Fibroblast of lung (primary cell): Measurements from ENCODE around the gene TRPM3. TPM values are rescaled to one million over a fixed set of nuclear protein-coding genes. Genes with fewer than 3 reads are reported as not detected.

Source experiments
- DNase-seq, 2 donors: peaks; one replicate each; pipeline versions ENCODE4 v3.0.0 to v3.0.0-alpha.2; 2010; ENCODE audit warnings: low read depth in 2 of 2
- H2AFZ ChIP-seq: 2 replicates; pipeline ENCODE4 v1.5.1; 2012; ENCODE audit warnings: low read length, control low read depth, inconsistent platforms
- H3K27ac ChIP-seq: 2 replicates; pipeline ENCODE4 v1.5.1; 2011; ENCODE audit warnings: low read length, control low read depth; ENCODE audit not compliant: insufficient read depth
- H3K27me3 ChIP-seq: 2 replicates; pipeline ENCODE4 v1.5.1; 2011; ENCODE audit warnings: mild to moderate bottlenecking, low read length; ENCODE audit not compliant: control insufficient read depth, insufficient read depth
- H3K36me3 ChIP-seq: 2 replicates; pipeline ENCODE4 v1.5.1; 2011; ENCODE audit warnings: low read length; ENCODE audit not compliant: control insufficient read depth, insufficient read depth
- H3K4me1 ChIP-seq: 2 replicates; pipeline ENCODE4 v1.5.1; 2011; ENCODE audit warnings: low read length; ENCODE audit not compliant: control insufficient read depth, insufficient read depth; ENCODE audit errors: extremely low read depth
- H3K4me2 ChIP-seq: 2 replicates; pipeline ENCODE4 v1.5.1; 2011; ENCODE audit warnings: low read length, control low read depth; ENCODE audit not compliant: insufficient read depth; ENCODE audit errors: extremely low read depth
- H3K4me3 ChIP-seq, 4 experiments: fragments of 200-600 bp in 1 of 4; sonication (generic) in 1 of 4; replicated peaks in 1 of 4; 2 replicates each; pipeline ENCODE4 v1.5.1; 2011 to 2016; ENCODE audit warnings: low read length in 4 of 4, low read depth in 3 of 4, mild to moderate bottlenecking in 3 of 4, control low read depth in 2 of 4, inconsistent platforms in 1 of 4, mixed read lengths in 1 of 4; ENCODE audit not compliant: insufficient read depth in 1 of 4; ENCODE audit errors: control extremely low read depth in 1 of 4
- H3K79me2 ChIP-seq: 2 replicates; pipeline ENCODE4 v1.5.1; 2012; ENCODE audit warnings: mild to moderate bottlenecking, low read length, inconsistent platforms; ENCODE audit not compliant: control insufficient read depth, insufficient read depth
- H3K9ac ChIP-seq: 2 replicates; pipeline ENCODE4 v1.5.1; 2011; ENCODE audit warnings: mild to moderate bottlenecking, low read length, control low read depth; ENCODE audit not compliant: insufficient read depth
- H3K9me3 ChIP-seq: 2 replicates; pipeline ENCODE4 v1.5.1; 2012; ENCODE audit warnings: low read depth, low read length; ENCODE audit not compliant: control insufficient read depth, insufficient read depth
- H4K20me1 ChIP-seq: 2 replicates; pipeline ENCODE4 v1.5.1; 2011; ENCODE audit warnings: low read length; ENCODE audit not compliant: control insufficient read depth, insufficient read depth; ENCODE audit errors: extremely low read depth
- EZH2 ChIP-seq: IDR thresholded peaks from 2 replicates; pipeline ENCODE4 v1.5.1; 2012; ENCODE audit warnings: low read length, control low read depth, mild to moderate bottlenecking; ENCODE audit errors: missing control alignments
- polyA plus RNA-seq, 2 donors: library from polyadenylated mRNA; depleted of rRNA in 1 of 2; stranded (reverse) in 1 of 2; unstranded in 1 of 2; fragments of >200 nt; gene quantifications; 2 replicates each; pipeline ENCODE4 v1.2.1, GENCODE V29; 2011 to 2012; ENCODE audit warnings: missing spikeins in 1 of 2
- total RNA-seq: library from RNA; depleted of rRNA; stranded (reverse); fragments of >200 nt; gene quantifications from 2 replicates; pipeline ENCODE4 v1.2.1, GENCODE V29; 2014
- TF ChIP-seq, protein P1 (sequence below), 2 donors: IDR thresholded peaks in 1 of 2; conservative IDR thresholded peaks in 1 of 2; 1 replicate in 1 of 2; 2 replicates in 1 of 2; pipeline ENCODE4 v1.5.1; 2011 to 2012; ENCODE audit warnings: low read length in 2 of 2, control low read depth in 1 of 2, inconsistent platforms in 1 of 2, low read depth in 1 of 2, mild to moderate bottlenecking in 1 of 2

Gene TRPM3
- total and polyA plus RNA-seq, 2 donors (not counting 1 experiment from before 2014, with no cell fraction given): 0.05 to 0.50 TPM

DNA sequence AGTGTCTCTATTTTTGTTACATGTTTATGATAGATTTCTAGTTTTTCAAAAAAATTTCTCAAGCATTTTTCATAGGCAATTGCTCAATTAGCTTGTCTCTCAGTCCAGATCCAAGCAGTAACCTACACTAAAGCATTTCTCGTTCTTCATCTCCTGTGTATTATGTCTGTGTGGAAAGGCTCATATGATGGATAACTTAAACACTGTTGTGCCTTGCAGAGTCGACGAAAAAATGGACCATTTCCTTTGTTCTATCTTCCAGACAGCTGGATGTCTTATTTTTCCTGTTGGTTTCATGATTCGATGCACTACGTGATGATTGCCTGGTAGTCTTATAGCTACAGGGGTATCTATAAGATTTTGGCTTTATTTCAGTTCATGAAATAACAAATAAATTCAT, 347.8 kb downstream of the TRPM3 start:
- TF ChIP-seq EZH2: no peak
- TF ChIP-seq, protein P1, sequence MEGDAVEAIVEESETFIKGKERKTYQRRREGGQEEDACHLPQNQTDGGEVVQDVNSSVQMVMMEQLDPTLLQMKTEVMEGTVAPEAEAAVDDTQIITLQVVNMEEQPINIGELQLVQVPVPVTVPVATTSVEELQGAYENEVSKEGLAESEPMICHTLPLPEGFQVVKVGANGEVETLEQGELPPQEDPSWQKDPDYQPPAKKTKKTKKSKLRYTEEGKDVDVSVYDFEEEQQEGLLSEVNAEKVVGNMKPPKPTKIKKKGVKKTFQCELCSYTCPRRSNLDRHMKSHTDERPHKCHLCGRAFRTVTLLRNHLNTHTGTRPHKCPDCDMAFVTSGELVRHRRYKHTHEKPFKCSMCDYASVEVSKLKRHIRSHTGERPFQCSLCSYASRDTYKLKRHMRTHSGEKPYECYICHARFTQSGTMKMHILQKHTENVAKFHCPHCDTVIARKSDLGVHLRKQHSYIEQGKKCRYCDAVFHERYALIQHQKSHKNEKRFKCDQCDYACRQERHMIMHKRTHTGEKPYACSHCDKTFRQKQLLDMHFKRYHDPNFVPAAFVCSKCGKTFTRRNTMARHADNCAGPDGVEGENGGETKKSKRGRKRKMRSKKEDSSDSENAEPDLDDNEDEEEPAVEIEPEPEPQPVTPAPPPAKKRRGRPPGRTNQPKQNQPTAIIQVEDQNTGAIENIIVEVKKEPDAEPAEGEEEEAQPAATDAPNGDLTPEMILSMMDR (conservative IDR thresholded peaks at IDR 0.05 in 1 of 2, IDR thresholded peaks at IDR 0.05 in 1 of 2; ENCODE audit: low read depth in 1 of 2, low read length in 2 of 2): no peak
- H3K9me3 ChIP-seq: no peaks in the 10 kb centered on the region
- no peaks in the 10 kb centered on the region for H3K36me3 ChIP-seq
- no peaks in the 10 kb centered on the region for H3K79me2 ChIP-seq
- H3K27ac ChIP-seq: no peak overlapping the region
- no peak overlapping the region for H3K4me2 ChIP-seq
- H3K9ac ChIP-seq: no peak overlapping the region
- no peak overlapping the region for H3K4me3 ChIP-seq
- no peaks in the 10 kb centered on the region for H3K4me1 ChIP-seq
- H2AFZ ChIP-seq: no peak overlapping the region
- H3K27me3 ChIP-seq: no peaks in the 10 kb centered on the region
- no peak for DNase-seq
- H4K20me1 ChIP-seq: no peaks in the 10 kb centered on the region

DNA sequence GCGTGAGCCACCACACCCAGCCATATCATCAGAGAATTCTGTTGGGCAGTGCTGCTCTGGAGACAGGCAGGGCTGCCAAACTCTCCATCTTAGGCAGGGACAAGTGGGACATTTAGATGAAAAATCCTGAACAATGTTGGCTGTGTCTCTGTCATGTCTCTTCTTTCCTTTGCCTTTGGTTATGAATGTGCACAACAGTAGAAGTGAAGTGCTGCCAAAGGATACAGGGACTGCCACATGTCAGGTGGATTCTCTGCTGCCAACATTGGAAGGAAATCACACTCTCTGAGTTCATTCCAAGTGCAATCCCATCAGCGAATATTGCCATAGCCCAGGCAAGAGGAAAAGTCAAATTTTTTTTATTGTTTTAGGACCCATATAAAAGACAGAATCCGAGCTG, 348.8 kb downstream of the TRPM3 start:
- no peaks in the 10 kb centered on the region for H3K79me2 ChIP-seq
- TF ChIP-seq, protein P1 (conservative IDR thresholded peaks at IDR 0.05 in 1 of 2, IDR thresholded peaks at IDR 0.05 in 1 of 2; ENCODE audit: low read depth in 1 of 2, low read length in 2 of 2): no peak
- TF ChIP-seq EZH2: no peak
- H3K27me3 ChIP-seq: no peaks in the 10 kb centered on the region
- H2AFZ ChIP-seq: no peak overlapping the region
- H3K36me3 ChIP-seq: no peaks in the 10 kb centered on the region
- no peaks in the 10 kb centered on the region for H3K4me1 ChIP-seq
- H3K4me2 ChIP-seq: no peak overlapping the region
- no peak overlapping the region for H3K27ac ChIP-seq
- H4K20me1 ChIP-seq: no peaks in the 10 kb centered on the region
- no peaks in the 10 kb centered on the region for H3K9me3 ChIP-seq
- no peak overlapping the region for H3K9ac ChIP-seq
- no peak overlapping the region for H3K4me3 ChIP-seq
- no peak for DNase-seq

DNA sequence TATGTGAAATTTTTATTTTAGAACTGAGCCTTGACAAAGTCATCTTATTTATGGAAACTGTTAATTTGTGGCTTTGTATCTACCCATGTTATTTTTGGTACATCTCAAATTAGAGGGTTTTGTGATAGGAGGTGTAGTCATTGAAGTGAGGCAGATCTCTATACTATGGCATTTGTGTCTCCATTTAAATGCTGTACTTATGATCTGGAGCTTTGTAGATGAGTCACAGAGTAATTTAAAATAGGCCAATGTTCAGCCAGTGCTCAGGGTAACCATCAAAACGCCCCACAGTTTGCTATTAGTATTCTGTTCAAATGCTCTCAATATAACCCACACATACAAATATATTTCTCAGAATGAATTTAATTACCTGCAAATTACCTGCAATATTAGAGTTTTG, 355.5 kb downstream of the TRPM3 start:
- DNase-seq: no peak
- no peak overlapping the region for H2AFZ ChIP-seq
- H3K79me2 ChIP-seq: no peaks in the 10 kb centered on the region
- no peak overlapping the region for H3K27ac ChIP-seq
- no peaks in the 10 kb centered on the region for H3K9me3 ChIP-seq
- H4K20me1 ChIP-seq: no peaks in the 10 kb centered on the region
- no peak overlapping the region for H3K4me2 ChIP-seq
- no peak overlapping the region for H3K9ac ChIP-seq
- no peak overlapping the region for H3K4me3 ChIP-seq
- no peaks in the 10 kb centered on the region for H3K36me3 ChIP-seq
- no peaks in the 10 kb centered on the region for H3K27me3 ChIP-seq
- no peaks in the 10 kb centered on the region for H3K4me1 ChIP-seq
- TF ChIP-seq, protein P1 (conservative IDR thresholded peaks at IDR 0.05 in 1 of 2, IDR thresholded peaks at IDR 0.05 in 1 of 2; ENCODE audit: low read depth in 1 of 2, low read length in 2 of 2): no peak
- no peak for TF ChIP-seq EZH2
